ENCODE measurements around the gene SCT.
A peak's percentile ranks its signal among the peaks of the same experiment; 100 is the strongest.

DNA sequence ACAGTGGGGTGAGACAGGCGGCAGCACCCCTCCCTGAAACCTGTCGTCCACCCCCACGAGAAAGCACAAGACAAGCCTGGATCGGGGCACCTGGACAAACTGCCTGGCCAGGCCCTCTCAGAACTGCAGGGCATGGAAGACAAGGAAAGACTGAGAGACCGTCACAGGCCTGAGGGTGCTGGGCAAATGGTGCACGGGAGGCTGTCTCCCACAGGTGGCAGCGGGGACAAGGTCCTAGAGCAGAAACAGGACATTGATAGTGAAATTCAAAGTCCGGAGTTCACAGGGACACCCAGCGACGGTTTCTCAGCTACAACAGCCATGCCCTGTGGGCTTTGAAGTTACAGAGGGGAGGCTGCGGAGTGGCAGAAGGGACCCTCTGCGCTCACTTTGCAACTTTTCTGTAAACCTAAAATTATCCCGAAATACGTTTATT, 30.7 kb upstream of the SCT start:
- TF ChIP-seq, protein P1, sequence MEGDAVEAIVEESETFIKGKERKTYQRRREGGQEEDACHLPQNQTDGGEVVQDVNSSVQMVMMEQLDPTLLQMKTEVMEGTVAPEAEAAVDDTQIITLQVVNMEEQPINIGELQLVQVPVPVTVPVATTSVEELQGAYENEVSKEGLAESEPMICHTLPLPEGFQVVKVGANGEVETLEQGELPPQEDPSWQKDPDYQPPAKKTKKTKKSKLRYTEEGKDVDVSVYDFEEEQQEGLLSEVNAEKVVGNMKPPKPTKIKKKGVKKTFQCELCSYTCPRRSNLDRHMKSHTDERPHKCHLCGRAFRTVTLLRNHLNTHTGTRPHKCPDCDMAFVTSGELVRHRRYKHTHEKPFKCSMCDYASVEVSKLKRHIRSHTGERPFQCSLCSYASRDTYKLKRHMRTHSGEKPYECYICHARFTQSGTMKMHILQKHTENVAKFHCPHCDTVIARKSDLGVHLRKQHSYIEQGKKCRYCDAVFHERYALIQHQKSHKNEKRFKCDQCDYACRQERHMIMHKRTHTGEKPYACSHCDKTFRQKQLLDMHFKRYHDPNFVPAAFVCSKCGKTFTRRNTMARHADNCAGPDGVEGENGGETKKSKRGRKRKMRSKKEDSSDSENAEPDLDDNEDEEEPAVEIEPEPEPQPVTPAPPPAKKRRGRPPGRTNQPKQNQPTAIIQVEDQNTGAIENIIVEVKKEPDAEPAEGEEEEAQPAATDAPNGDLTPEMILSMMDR (IDR thresholded peaks at IDR 0.05; ENCODE audit: low read depth, low read length, missing input control) = no peak
- TF ChIP-seq YY1 (IDR thresholded peaks at IDR 0.05) (peak; percentile 82), RXRA (IDR thresholded peaks at IDR 0.05) (peak; percentile 96 to 97)
